Keratinocyte (primary cell): ENCODE measurements around the gene NKD1. TPM values are rescaled to one million over a fixed set of nuclear protein-coding genes. Genes with fewer than 3 reads are reported as not detected.

Experiments
- DNase-seq: peaks from one replicate; pipeline ENCODE4 v3.0.0-alpha.2; 2011; ENCODE audit warnings: low read depth, missing footprints, low spot score
- FAIRE-seq: peaks from 2 replicates; lab custom pipeline; 2011; peaks lifted over from hg19 to GRCh38; lab: Jason Lieb, UNC
- H2AFZ ChIP-seq: 2 replicates; pipeline ENCODE4 v1.6.0; 2012; ENCODE audit warnings: low read length, control low read depth, inconsistent platforms; ENCODE audit not compliant: control insufficient read depth
- H3K27ac ChIP-seq: 2 replicates; pipeline ENCODE4 v1.5.1; 2011; ENCODE audit warnings: low read length; ENCODE audit not compliant: control insufficient read depth, insufficient read depth
- H3K27me3 ChIP-seq: 3 replicates; pipeline ENCODE4 v1.6.0; 2011; ENCODE audit warnings: low read length; ENCODE audit not compliant: control insufficient read depth, insufficient read depth; ENCODE audit errors: extremely low read depth
- H3K36me3 ChIP-seq, 2 experiments: 2 replicates in 1 of 2; 3 replicates in 1 of 2; pipeline ENCODE4 v1.5.1; 2011; ENCODE audit warnings: low read length in 2 of 2, mild to moderate bottlenecking in 1 of 2; ENCODE audit not compliant: control insufficient read depth in 2 of 2, insufficient read depth in 2 of 2; ENCODE audit errors: extremely low read depth in 1 of 2
- H3K4me1 ChIP-seq: 3 replicates; pipeline ENCODE4 v1.5.1; 2011; ENCODE audit warnings: low read length; ENCODE audit not compliant: control insufficient read depth, insufficient read depth; ENCODE audit errors: extremely low read depth
- H3K4me2 ChIP-seq: 3 replicates; pipeline ENCODE4 v1.6.0; 2011; ENCODE audit warnings: low read depth, low read length; ENCODE audit not compliant: control insufficient read depth, insufficient read depth; ENCODE audit errors: extremely low read depth
- H3K4me3 ChIP-seq, 3 experiments: fragments of 200-600 bp in 1 of 3; sonication (generic) in 1 of 3; 2 replicates in 2 of 3; 3 replicates in 1 of 3; pipeline ENCODE4 v1.5.1; 2011 to 2016; ENCODE audit warnings: low read length in 3 of 3, mild to moderate bottlenecking in 3 of 3, control low read depth in 2 of 3, inconsistent platforms in 1 of 3, low read depth in 1 of 3, mixed read lengths in 1 of 3, mixed run types in 1 of 3, moderate library complexity in 1 of 3; ENCODE audit not compliant: control insufficient read depth in 2 of 3, insufficient read depth in 2 of 3; ENCODE audit errors: extremely low read depth in 1 of 3
- H3K79me2 ChIP-seq: 2 replicates; pipeline ENCODE4 v1.6.0; 2012; ENCODE audit warnings: low read length; ENCODE audit not compliant: control insufficient read depth, insufficient read depth
- H3K9ac ChIP-seq: 3 replicates; pipeline ENCODE4 v1.6.0; 2011; ENCODE audit warnings: low read length; ENCODE audit not compliant: control insufficient read depth, insufficient read depth; ENCODE audit errors: extremely low read depth
- H3K9me1 ChIP-seq: 3 replicates; pipeline ENCODE4 v1.6.0; 2011; ENCODE audit warnings: low read length; ENCODE audit not compliant: control insufficient read depth, insufficient read depth; ENCODE audit errors: extremely low read depth
- H3K9me3 ChIP-seq: 2 replicates; pipeline ENCODE4 v1.5.1; 2012; ENCODE audit warnings: low read depth, low read length; ENCODE audit not compliant: control insufficient read depth
- H4K20me1 ChIP-seq: 3 replicates; pipeline ENCODE4 v1.6.0; 2011; ENCODE audit warnings: low read length; ENCODE audit not compliant: control insufficient read depth, insufficient read depth; ENCODE audit errors: extremely low read depth
- CTCF ChIP-seq, 3 experiments: IDR thresholded peaks in 1 of 3; conservative IDR thresholded peaks in 1 of 3; optimal IDR thresholded peaks in 1 of 3; 2 replicates in 2 of 3; 3 replicates in 1 of 3; pipeline versions ENCODE3 to v1.5.1; 2011; ENCODE audit warnings: low read length in 3 of 3, mild to moderate bottlenecking in 3 of 3, moderate library complexity in 2 of 3, control low read depth in 1 of 3, inconsistent platforms in 1 of 3; ENCODE audit not compliant: insufficient read depth in 2 of 3; ENCODE audit errors: extremely low read depth in 1 of 3
- EZH2 ChIP-seq: IDR thresholded peaks from one replicate; pipeline ENCODE4 v1.6.1; 2012; ENCODE audit warnings: inconsistent platforms, mild to moderate bottlenecking, low read length, moderate library complexity
- dilution Hi-C: fragments of 300-500 bp; cut with MboI; formaldehyde crosslinking; loops from one replicate; pipeline ENCODE4 v1.7.0; 2020; ENCODE audit warnings: low sequenced_read_pairs; ENCODE audit not compliant: extremely low pct_ligation_motif_present
- polyA plus RNA-seq, 5 experiments: library from polyadenylated mRNA; depleted of rRNA in 3 of 5; stranded (reverse) in 3 of 5; stranded (forward) in 1 of 5; unstranded in 1 of 5; fragments of >200 nt; gene quantifications; 1 replicate in 1 of 5; 2 replicates in 3 of 5; 3 replicates in 1 of 5; pipeline versions ENCODE4 v1.2.1 to v1.2.3, GENCODE V29; 2011 to 2012; ENCODE audit warnings: missing spikeins in 2 of 5, low read depth in 1 of 5, low replicate concordance in 1 of 5

Gene NKD1
- polyA plus RNA-seq, 1 donor (not counting 4 experiments of a cell fraction or from before 2014, with no cell fraction given): 0.62 TPM

GRCh38 chr16:50681021-50681885, 133.1 kb downstream of the NKD1 start, which contains the start of gene SNX20:
Gene SNX20 (minus strand): TSS chr16:50681312. CDS start chr16:50677526, 3,786 bp downstream.
- no peaks in the 10 kb centered on the region for H4K20me1 ChIP-seq
- dilution Hi-C loops: no loop called here
- no peaks in the 10 kb centered on the region for H3K4me1 ChIP-seq
- H3K4me2 ChIP-seq: no peak within 1 kb of the TSS
- H3K27me3 ChIP-seq: no peaks in the 10 kb centered on the region
- no peak for FAIRE-seq
- H3K9me3 ChIP-seq: no peaks in the 10 kb centered on the region
- H3K9ac ChIP-seq: no peak within 1 kb of the TSS
- no peaks in the 10 kb centered on the region for H3K9me1 ChIP-seq
- H2AFZ ChIP-seq: no peak within 1 kb of the TSS
- no peak within 1 kb of the TSS for H3K4me3 ChIP-seq
- no peak for DNase-seq
- TF ChIP-seq EZH2 (no peak), CTCF (optimal IDR thresholded peaks at IDR 0.05 in 1 of 3, IDR thresholded peaks at IDR 0.05 in 1 of 3, conservative IDR thresholded peaks at IDR 0.05 in 1 of 3; ENCODE audit: extremely low read depth in 1 of 3, insufficient read depth in 2 of 3, low read length in 3 of 3) (no peak)
- no peak within 1 kb of the TSS for H3K27ac ChIP-seq
- no peaks in the 10 kb centered on the region for H3K36me3 ChIP-seq
- no peaks in the 10 kb centered on the region for H3K79me2 ChIP-seq

DNA sequence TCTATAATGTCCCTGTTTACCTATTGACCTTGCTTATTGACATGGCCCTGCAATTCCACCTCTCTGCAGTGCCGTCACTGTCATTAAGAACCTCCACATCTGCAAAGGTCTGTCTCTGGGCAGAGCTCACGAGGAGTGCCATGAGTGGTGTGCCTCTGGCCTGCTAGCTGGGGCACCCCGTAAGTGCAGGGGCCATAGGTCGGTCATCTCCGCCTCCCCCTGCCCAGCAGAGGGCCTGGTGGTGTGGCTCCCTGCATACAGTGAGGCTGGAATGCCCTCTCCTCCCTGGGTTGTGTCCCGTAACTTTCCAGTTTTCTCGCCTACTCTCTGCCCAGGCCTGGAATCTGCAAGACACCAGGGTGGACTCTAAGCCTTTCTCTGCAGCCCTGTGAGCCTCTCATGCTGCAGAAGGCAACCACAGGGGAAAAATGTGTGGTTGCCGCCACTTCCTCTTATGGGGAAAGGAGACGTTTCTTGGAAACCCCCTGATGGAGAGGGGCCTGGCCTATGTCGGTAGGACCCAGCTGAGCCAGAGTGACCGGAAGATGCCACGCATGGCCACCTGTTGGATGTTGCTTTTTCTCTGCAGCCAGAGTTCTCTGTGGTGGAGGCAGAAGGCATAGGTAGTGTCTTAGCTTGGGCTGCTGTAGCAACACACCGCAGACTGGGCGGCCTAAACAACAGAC, 135.6 kb downstream of the NKD1 start:
- Histone ChIP-seq H3K9me1 (no peaks in the 10 kb centered on the region), H2AFZ (no peak overlapping the region), H3K9ac (no peak overlapping the region), H3K27ac (no peak overlapping the region), H3K4me3 (no peak overlapping the region), H3K27me3 (no peaks in the 10 kb centered on the region), H3K79me2 (no peaks in the 10 kb centered on the region), H3K9me3 (no peaks in the 10 kb centered on the region), H4K20me1 (no peaks in the 10 kb centered on the region), H3K36me3 (no peaks in the 10 kb centered on the region), H3K4me2 (no peak overlapping the region), H3K4me1 (no peaks in the 10 kb centered on the region)
- DNase-seq (no peak), FAIRE-seq (no peak)
- no peak for TF ChIP-seq CTCF (optimal IDR thresholded peaks at IDR 0.05 in 1 of 3, IDR thresholded peaks at IDR 0.05 in 1 of 3, conservative IDR thresholded peaks at IDR 0.05 in 1 of 3; ENCODE audit: extremely low read depth in 1 of 3, insufficient read depth in 2 of 3, low read length in 3 of 3)
- no peak for TF ChIP-seq EZH2
- dilution Hi-C loops: no loop called here
